Left colon (tissue), 2 donors: ENCODE results near the gene GAREM1. TPM values are rescaled to one million over a fixed set of nuclear protein-coding genes. Genes with fewer than 3 reads are reported as not detected.
A peak's percentile ranks its signal among the peaks of the same experiment; 100 is the strongest.
"Not testable (repeated sequence)": the region's sequence is repeated elsewhere in the genome, so short reads cannot be mapped to it uniquely, and the experiment has no call there.

Source experiments
- ATAC-seq: fragments of 200-7000 bp; cut with Tn5 transposase; one replicate; pipeline ENCODE4 v1.9.1; 2020; ENCODE audit warnings: mild to moderate bottlenecking, moderate library complexity
- DNase-seq, 2 donors: peaks; one replicate each; pipeline ENCODE4 v3.0.0-alpha.2; 2020
- intact Hi-C, 2 donors: fragments of 100-400 bp; cut with DNase I in 1 of 2; cut with micrococcal nuclease in 1 of 2; formaldehyde crosslinking; loops; one replicate each; pipeline versions ENCODE4 v1.11.2 to v1.14.0; 2022; cut with DNase I, micrococcal nuclease
- long read RNA-seq: library from polyadenylated mRNA; unstranded; transcript quantifications from one replicate; pipeline ENCODE4 v2.0.0, GENCODE V29; 2021
- total RNA-seq, 2 donors: library from RNA; stranded (reverse); fragmentation: NEBNext Ultra II Directional; extraction: Animal tissue kit (Norgen Biotek cat#: 25700); gene quantifications; one replicate each; pipeline ENCODE4 v1.2.1, GENCODE V29; 2021
- donor health status: DM: no; HTN: no; CAD: no.
- donor health status: DM: yes; HTN: yes; CAD: no.

GAREM1 gene
- total RNA-seq = 10 to 100 TPM; 21.9 to 23.6 TPM
- long read RNA-seq, full-length matches to known transcripts = 4 of 13 reads
- long read RNA-seq, partial matches to known transcripts = 3 of 13 reads
- long read RNA-seq, other reads (novel, unspliced or antisense) = 6 of 13 reads

GRCh38 chr18:32470714-32471633 is at the start of gene GAREM1:
TSS of gene GAREM1 (minus strand) at chr18:32470882. CDS start at chr18:32470428, 454 bp downstream.
- intact Hi-C loops = loop anchor here in 1 of 2 donors (5.0 kb wide), 3 partner anchors 184 to 314 kb away; no protein-coding TSS in a partner anchor
- peak; percentile 90 for ATAC-seq
- DNase-seq = peak; percentile 94 to 97

- intact Hi-C loops = no loop called here
Measured at GRCh38 chr18:32511147-32511546, 40.5 kb upstream of the GAREM1 start.

DNA sequence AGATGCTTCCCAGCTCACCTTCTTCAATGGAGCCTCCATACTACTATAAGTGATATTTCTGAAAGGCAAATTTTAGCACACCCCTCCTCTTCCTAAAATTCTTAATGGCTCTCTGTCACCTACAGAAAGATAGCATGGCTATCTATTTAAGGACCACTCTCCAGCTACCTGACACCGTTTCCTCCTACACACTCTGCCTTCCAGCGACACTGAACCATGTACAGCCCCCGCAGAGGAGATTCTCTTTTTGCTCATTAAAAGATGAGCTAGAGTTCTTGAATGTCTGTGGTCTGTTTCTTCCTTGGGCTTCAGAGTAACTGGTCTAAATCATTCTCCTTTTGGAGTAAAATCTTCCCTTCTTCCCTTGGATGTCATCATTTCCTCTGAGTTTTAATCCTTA is 38.4 kb upstream of the GAREM1 start:
- intact Hi-C loops = no loop called here
- no peak for ATAC-seq
- DNase-seq = no peak

More at GRCh38 chr18:32511147-32511546, 40.5 kb upstream of the GAREM1 start:
- ATAC-seq = no peak
- DNase-seq = no peak

DNA sequence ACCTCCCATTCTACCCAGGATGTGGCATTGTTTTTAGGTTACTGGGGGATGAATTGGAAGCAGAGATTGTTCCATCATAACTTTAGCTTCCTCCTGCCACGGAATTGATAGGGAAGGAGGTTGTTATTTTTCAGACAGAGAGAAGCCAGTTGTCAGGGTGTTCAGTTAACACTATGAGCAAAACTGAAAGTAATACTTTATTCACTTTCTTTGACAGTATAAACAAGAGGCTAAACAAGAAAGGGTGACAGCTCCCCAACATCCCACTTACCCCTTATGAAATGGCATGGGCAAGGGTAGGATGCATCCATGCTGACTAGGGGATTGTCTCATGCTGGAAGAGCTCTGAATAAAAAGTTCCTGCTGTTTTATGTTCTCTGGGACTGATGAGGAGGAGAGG is 36.4 kb upstream of the GAREM1 start:
- no peak for ATAC-seq
- DNase-seq = no peak
- intact Hi-C loops = no loop called here

DNA sequence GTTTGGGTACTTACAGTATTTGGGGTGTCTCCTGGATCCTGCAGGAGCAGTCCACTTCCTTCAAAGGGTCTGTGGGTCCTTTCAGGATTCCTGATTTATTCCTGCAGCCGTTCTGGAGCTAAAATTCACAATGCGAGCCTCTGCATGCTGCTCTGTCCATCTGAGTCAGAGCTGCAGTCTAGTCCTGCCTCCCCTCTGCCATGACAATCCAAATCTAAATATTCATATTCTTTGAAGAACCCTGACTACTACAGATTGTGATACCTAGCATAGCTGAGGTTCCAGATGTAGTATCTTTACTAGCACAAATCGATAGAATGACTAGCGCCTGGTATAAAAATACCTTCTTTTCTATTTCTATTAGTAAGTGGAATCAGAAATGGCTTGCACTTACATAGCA is 31.3 kb upstream of the GAREM1 start:
- no peak for ATAC-seq
- DNase-seq = no peak
- intact Hi-C loops = no loop called here

GRCh38 chr18:32501242-32501641 is 30.6 kb upstream of the GAREM1 start:
- DNase-seq = peak in 1 of 2 donors; percentile 6
- ATAC-seq, intact Hi-C loops: not testable (repeated sequence)

GRCh38 chr18:32483002-32483401 is 12.3 kb upstream of the GAREM1 start:
- no peak for ATAC-seq
- no peak for DNase-seq
- intact Hi-C loops = no loop called here

GRCh38 chr18:32482117-32482516 is 11.4 kb upstream of the GAREM1 start:
- DNase-seq = no peak
- intact Hi-C loops = no loop called here
- ATAC-seq = no peak

GRCh38 chr18:32480581-32480980 is 9.9 kb upstream of the GAREM1 start:
- ATAC-seq (no peak), DNase-seq (no peak)
- intact Hi-C loops = no loop called here

DNA sequence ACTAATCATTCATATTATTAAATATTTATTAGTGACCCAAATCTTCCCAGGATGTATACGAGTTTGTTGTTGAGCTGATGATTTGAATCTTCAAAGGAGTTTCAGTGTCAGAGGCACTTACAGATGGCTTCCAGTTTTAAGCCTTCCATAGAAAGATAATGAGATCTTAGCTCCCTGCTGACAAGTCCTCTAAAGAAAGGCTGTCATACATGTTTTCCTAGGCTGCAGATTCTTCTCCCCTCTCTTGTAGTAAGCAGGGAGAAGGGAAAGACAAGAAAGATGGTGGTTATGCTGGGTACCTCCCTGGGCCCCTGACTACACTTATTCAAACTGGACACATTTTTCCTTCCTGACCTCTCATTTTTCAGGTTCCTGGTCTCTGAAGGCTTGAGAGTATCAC is 8.1 kb upstream of the GAREM1 start:
- no peak for DNase-seq
- ATAC-seq = no peak
- intact Hi-C loops = no loop called here

DNA sequence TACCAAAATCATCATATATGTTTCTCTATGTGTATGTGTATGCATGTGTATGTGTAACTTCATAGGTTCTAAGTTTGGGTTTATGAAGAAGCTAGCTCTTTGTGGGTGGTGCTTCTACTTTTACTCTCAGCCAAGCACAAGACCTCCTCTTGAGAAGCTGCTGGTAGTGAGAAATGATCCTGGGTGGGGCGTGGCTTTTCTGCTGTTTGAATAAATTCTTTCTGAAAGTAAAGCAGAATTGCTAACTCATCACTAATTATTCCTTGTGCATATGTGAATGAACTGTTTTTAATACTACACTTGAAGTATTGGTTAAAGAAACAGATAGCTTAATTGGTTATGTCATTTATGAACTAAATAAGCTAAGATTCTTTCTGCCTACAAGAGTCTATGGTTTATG is 7.6 kb upstream of the GAREM1 start:
- ATAC-seq = no peak
- intact Hi-C loops = no loop called here
- no peak for DNase-seq

DNA sequence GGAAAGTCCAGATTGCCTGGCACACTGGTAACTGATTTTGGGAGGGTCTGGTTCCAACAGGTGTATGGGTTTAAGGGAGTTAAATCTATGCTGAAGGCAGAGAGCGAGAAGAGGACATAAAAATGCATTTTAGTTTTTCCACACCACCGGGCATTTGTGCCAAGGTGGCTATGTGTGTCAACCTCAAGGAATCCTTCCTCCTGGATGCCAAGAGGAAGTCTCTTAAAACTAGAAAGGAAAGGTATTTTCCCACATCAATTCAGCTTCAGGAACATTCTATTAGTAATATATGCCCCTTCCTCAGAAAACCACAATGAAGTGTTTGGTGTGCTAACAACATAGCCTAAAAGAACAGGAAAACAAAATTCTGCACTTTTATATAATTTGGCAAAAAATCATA is 5.4 kb upstream of the GAREM1 start:
- ATAC-seq = no peak
- no peak for DNase-seq
- intact Hi-C loops = no loop called here

GRCh38 chr18:32475069-32475468 is 4.4 kb upstream of the GAREM1 start:
- intact Hi-C loops, DNase-seq, ATAC-seq: not testable (repeated sequence)

DNA sequence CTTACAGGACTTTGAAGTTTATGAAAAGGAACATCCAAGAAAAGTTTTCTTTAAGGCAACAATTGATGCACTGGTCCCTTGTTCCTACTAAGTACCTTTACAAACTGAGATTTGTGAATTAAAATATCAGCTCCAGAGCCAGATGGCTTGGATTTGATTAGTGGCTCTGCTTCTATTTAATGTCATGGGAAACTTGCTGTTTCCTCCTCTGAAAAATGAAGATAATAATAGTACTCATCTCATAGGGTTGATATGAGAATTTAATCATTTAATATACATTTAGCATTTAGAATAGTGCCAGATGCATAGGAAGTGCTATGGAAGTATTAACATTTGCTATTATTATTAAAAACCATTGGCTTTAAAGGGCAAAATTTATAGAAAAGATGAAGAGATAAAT is 2.6 kb upstream of the GAREM1 start:
- intact Hi-C loops = loop anchor here in 1 of 2 donors (5.0 kb wide), 3 partner anchors 186 to 316 kb away; no protein-coding TSS in a partner anchor
- no peak for DNase-seq
- no peak for ATAC-seq

DNA sequence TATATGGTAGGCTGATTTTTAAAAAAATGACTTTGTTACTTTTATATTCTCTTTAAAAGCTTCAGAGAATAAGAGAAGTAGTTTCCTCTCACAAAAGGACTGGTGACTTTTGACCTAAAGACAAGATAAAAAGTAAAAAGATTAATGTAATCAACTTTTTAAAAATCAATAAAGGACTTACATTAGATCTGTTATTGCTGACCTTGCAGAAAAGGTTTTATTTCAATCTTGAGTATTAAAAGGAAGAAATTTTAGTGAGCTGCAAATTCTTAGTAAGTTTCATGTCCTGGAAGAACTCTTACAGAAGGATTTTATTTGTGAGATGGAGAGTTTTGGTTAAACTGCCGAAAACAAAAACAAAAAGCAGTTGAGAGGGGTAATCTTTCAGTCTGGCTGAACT is 2.2 kb upstream of the GAREM1 start:
- ATAC-seq (no peak), DNase-seq (no peak)
- intact Hi-C loops = loop anchor here in 1 of 2 donors (5.0 kb wide), 3 partner anchors 186 to 316 kb away; no protein-coding TSS in a partner anchor

DNA sequence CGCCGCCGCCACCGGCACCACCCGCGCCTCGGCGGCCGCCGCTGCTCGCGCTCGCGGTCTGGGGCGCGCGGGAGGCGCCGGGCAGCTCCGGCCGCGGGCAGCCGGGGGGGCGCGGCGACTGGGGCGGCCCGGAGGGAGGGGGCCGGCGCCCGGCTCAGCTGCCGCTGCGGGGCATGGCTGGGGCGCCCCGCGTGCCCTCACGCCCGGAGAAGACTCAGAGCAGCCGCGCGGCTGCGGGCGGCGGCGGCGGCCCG is 295 bp downstream of the GAREM1 start:
- DNase-seq (no peak), ATAC-seq (peak; percentile 26)
- intact Hi-C loops = loop anchor here in 1 of 2 donors (5.0 kb wide), 3 partner anchors 183 to 313 kb away; no protein-coding TSS in a partner anchor

GRCh38 chr18:32469691-32470459 is 807 bp downstream of the GAREM1 start:
- peak; percentile 11 for ATAC-seq
- intact Hi-C loops = loop anchor here (5.0 to 10.0 kb wide), 4 partner anchors 183 to 313 kb away; no protein-coding TSS in a partner anchor
- peak; percentile 30 to 57 for DNase-seq

- peak; percentile 37 to 40 for DNase-seq
- intact Hi-C loops = loop anchor here in 1 of 2 donors (10.0 kb wide), 1 partner anchor 184 kb away; no protein-coding TSS in a partner anchor
- peak; percentile 36 for ATAC-seq
Measured at GRCh38 chr18:32469190-32469651, 1.5 kb downstream of the GAREM1 start.

- intact Hi-C loops = loop anchor here in 1 of 2 donors (10.0 kb wide), 1 partner anchor 183 kb away; no protein-coding TSS in a partner anchor
- DNase-seq = no peak
- no peak for ATAC-seq
Measured at GRCh38 chr18:32468147-32468845, 2.4 kb downstream of the GAREM1 start.
